GM21723 (cell line): ENCODE data around the gene STAG3.
"Not testable (repeated sequence)": the region's sequence is repeated elsewhere in the genome, so short reads cannot be mapped to it uniquely, and the experiment has no call there.

Experiments used
- ATAC-seq: cut with Tn5 transposase; IDR thresholded peaks from one replicate; pipeline ENCODE4 v1.9.1; 2021; ENCODE audit warnings: mild to moderate bottlenecking, moderate library complexity; ENCODE audit not compliant: unreplicated experiment

The STAG3 gene

GRCh38 chr7:100244988-100245605 is 67.4 kb downstream of the STAG3 start:
- not testable (repeated sequence) for ATAC-seq

GRCh38 chr7:100246121-100246864 is 68.6 kb downstream of the STAG3 start:
- not testable (repeated sequence) for ATAC-seq

GRCh38 chr7:100246865-100247137 is 69.1 kb downstream of the STAG3 start:
- not testable (repeated sequence) for ATAC-seq

GRCh38 chr7:100247152-100247757 is 69.5 kb downstream of the STAG3 start:
- no peak for ATAC-seq

- no peak for ATAC-seq
Observed at GRCh38 chr7:100248483-100248882, 70.8 kb downstream of the STAG3 start.

- no peak for ATAC-seq
Observed at GRCh38 chr7:100257017-100257416, 79.3 kb downstream of the STAG3 start.

DNA sequence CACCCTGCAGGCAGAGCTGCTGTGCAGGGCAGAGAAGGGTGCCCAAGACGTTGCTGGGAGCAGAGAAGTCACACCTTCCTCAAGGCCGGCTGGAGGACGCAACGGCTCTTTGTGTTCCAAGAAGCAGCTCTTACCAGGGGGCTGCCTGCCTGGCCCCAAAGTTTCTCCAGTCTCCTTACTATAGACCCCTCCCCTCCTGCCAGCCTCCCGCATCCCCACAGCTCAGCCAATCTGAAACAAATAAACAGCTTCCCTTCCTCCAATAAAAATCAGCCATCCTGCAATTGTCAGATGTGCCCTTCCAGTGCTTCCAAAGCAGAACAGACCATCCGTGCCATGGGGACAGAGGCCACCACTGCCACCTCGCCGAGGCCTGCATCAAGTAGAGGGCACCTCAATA is 82.3 kb downstream of the STAG3 start:
- not testable (repeated sequence) for ATAC-seq

DNA sequence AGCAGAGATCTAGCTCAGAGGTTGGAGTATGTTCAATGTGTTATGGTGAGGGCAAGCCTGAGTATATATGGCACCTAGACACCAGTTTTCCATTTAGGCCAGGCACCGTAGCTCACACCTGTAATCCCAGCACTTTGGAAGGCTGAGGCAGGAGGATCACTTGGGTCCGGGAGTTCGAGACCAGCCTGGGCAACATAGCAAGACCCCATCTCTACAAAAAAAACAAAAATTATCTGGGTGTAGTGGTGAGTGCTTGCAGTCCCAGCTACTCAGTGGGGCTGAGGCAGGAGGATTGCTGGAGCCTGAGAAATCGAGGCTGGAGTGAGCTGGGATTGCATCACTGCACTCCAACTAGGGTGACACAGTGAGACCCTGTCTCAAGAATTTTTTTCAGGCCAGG is 85.2 kb downstream of the STAG3 start:
- not testable (repeated sequence) for ATAC-seq
